K562 (cell line): ENCODE results near the gene VWA8. TPM values are rescaled to one million over a fixed set of nuclear protein-coding genes. Genes with fewer than 3 reads are reported as not detected.

Experiments used
- BHLHE40 ChIP-seq: IDR thresholded peaks from 2 replicates; pipeline ENCODE4 v1.6.1; 2011; ENCODE audit warnings: low read length, improper control_type of control experiment
- CBX2 ChIP-seq: fragments of 200-600 bp; sonication (generic); IDR thresholded peaks from one replicate; pipeline ENCODE4 v1.6.1; 2012; ENCODE audit warnings: mild to moderate bottlenecking, low read length, inconsistent platforms; ENCODE audit not compliant: insufficient read depth, poor library complexity, severe bottlenecking
- CREBBP ChIP-seq: IDR thresholded peaks from one replicate; pipeline ENCODE4 v1.6.1; 2012; ENCODE audit warnings: low read depth, mild to moderate bottlenecking, control low read depth, inconsistent platforms, low read length
- CXXC5 ChIP-seq: fragments of 250-450 bp; sonication (Bioruptor Pico); IDR thresholded peaks from 2 replicates; pipeline ENCODE4 v1.8.0; 2022; ENCODE audit warnings: inconsistent platforms, mild to moderate bottlenecking, moderate library complexity
- ESRRA ChIP-seq: fragments of 450-650 bp; IDR thresholded peaks from 2 replicates; pipeline ENCODE4 v1.6.1; 2014; ENCODE audit warnings: low read depth, mild to moderate bottlenecking, moderate library complexity, borderline replicate concordance
- GABPB1 ChIP-seq: sonication (generic); formaldehyde crosslinking; IDR thresholded peaks from 2 replicates; pipeline ENCODE4 v1.8.0; 2022; ENCODE audit warnings: mild to moderate bottlenecking, missing genetic modification reagents
- KDM5B ChIP-seq: fragments of 200-600 bp; sonication (generic); IDR thresholded peaks from 2 replicates; pipeline ENCODE4 v1.6.1; 2012; ENCODE audit warnings: low read depth, mild to moderate bottlenecking, moderate library complexity, low read length, control low read depth, inconsistent platforms; ENCODE audit not compliant: insufficient replicate concordance
- MCM3 ChIP-seq: fragments of 450-650 bp; IDR thresholded peaks from 2 replicates; pipeline ENCODE4 v1.6.1; 2016
- SMARCA5 ChIP-seq: fragments of 450-650 bp; IDR thresholded peaks from 2 replicates; pipeline ENCODE4 v1.6.1; 2016
- SOX6 ChIP-seq: fragments of 450-650 bp; IDR thresholded peaks from 2 replicates; pipeline ENCODE4 v1.6.1; 2014; ENCODE audit warnings: mild to moderate bottlenecking
- TGIF2 ChIP-seq: sonication (generic); formaldehyde crosslinking; IDR thresholded peaks from 2 replicates; pipeline ENCODE4 v1.8.1; 2022; ENCODE audit warnings: mild to moderate bottlenecking, missing genetic modification reagents, moderate library complexity
- TOE1 ChIP-seq, 2 experiments: fragments of 450-650 bp in 1 of 2; sonication (generic) in 1 of 2; formaldehyde crosslinking in 1 of 2; IDR thresholded peaks; 2 replicates each; pipeline versions ENCODE4 v1.7.1 to v1.8.0; 2016 to 2022; ENCODE audit warnings: borderline replicate concordance in 2 of 2, mild to moderate bottlenecking in 2 of 2, antibody characterized with exemption in 1 of 2, inconsistent platforms in 1 of 2, low read depth in 1 of 2, missing genetic modification reagents in 1 of 2, moderate library complexity in 1 of 2
- XRCC5 ChIP-seq: fragments of 200-400 bp; formaldehyde crosslinking; IDR thresholded peaks from 2 replicates; pipeline ENCODE4 v1.6.1; 2017; ENCODE audit warnings: low read depth, mild to moderate bottlenecking, low read length
- polyA plus RNA-seq, 8 experiments: library from polyadenylated mRNA; depleted of rRNA in 4 of 8; stranded (reverse) in 5 of 8; unstranded in 3 of 8; fragments of >200 nt; fragmentation: Nextera tagmentation in 2 of 8; fragmentation: Illumina TruSeq in 1 of 8; extraction: Ambion mirVana in 2 of 8; extraction: Trizol in 1 of 8; gene quantifications; 2 replicates each; pipeline versions ENCODE4 v1.2.1 to v1.2.3, GENCODE V29; 2011 to 2014; ENCODE audit warnings: inconsistent platforms in 1 of 8, missing spikeins in 1 of 8
- total RNA-seq, 7 experiments: library from RNA; depleted of rRNA in 6 of 7; stranded (reverse); fragments of >200 nt in 6 of 7; fragmentation: Illumina TruSeq in 2 of 7; extraction: Trizol in 2 of 7; gene quantifications; 2 replicates each; pipeline versions ENCODE4 v1.2.1 to v1.2.3, GENCODE V29; 2011 to 2021; ENCODE audit warnings: low replicate concordance in 1 of 7
- TF ChIP-seq, protein P1 (sequence below), 2 experiments: fragments of 450-650 bp in 1 of 2; IDR thresholded peaks; 2 replicates each; pipeline ENCODE4 v1.6.1; 2011 to 2017; ENCODE audit warnings: low read depth in 2 of 2, antibody characterized with exemption in 1 of 2, borderline replicate concordance in 1 of 2, low read length in 1 of 2, mild to moderate bottlenecking in 1 of 2, mixed read lengths in 1 of 2; ENCODE audit not compliant: control insufficient read depth in 1 of 2
- TF ChIP-seq, protein P2 (sequence below): fragments of 450-650 bp; IDR thresholded peaks from 2 replicates; pipeline ENCODE4 v1.6.1; 2016; ENCODE audit warnings: borderline replicate concordance
- TF ChIP-seq, protein P3 (sequence below): fragments of 450-650 bp; IDR thresholded peaks from 2 replicates; pipeline ENCODE4 v1.6.1; 2016; ENCODE audit warnings: missing biosample characterization, missing genetic modification characterization
- TF ChIP-seq, protein P4 (sequence below): fragments of 250-450 bp; sonication (Bioruptor Pico); IDR thresholded peaks from 2 replicates; pipeline ENCODE4 v1.8.0; 2022; ENCODE audit warnings: inconsistent platforms, mild to moderate bottlenecking, moderate library complexity, borderline replicate concordance
- TF ChIP-seq, protein P5 (sequence below): sonication (generic); formaldehyde crosslinking; IDR thresholded peaks from 2 replicates; pipeline ENCODE4 v1.9.0; 2022; ENCODE audit warnings: mild to moderate bottlenecking, missing genetic modification reagents

Gene VWA8
- total and polyA plus RNA-seq, 9 of the 15 experiments (the other 6 are each of a cell fraction or from before 2014, with no cell fraction given), result 2.1 to 18.5 (median 13.3) TPM

DNA sequence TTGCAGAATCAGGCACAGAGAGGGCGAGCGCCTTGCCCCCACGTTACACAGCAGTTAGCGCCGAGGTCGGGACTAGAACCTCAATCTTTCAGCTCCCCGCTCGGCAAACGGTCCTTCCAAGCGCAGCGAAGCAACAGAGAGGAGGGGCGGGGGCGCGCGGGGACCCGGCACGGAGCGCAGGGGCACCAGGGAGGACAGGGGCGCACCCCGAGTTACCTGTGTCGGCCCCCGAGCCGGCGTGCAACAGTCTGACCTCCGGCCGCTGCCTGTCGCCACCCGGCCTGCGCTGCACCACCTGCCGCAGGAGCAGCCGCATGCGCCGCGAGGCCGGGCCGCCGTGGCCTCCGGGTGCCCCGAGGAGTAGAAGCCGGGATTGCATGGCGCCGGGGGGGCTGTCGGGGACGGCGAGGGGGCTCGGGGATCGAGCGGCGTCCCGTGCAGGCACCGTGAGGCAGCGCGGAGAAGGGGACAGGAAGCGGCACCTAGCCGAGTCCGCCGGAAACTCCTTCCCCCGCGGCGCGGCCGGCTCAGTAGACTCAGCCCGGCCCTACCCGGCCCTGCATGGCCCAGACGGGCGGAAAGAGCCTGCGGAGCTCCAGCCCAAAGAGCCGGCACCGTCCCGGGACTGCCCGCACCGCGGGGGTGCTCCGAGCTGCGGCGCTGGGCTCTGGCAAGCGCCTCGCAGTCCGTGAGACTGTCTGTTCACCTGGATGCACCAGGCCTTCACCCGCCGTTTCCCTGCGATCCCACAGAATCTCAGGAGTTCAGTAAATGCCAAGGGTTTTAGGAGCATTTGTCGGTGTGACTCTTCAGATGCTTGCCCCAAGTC, at the start of gene VWA8 (continued):
- TF ChIP-seq, protein P1, sequence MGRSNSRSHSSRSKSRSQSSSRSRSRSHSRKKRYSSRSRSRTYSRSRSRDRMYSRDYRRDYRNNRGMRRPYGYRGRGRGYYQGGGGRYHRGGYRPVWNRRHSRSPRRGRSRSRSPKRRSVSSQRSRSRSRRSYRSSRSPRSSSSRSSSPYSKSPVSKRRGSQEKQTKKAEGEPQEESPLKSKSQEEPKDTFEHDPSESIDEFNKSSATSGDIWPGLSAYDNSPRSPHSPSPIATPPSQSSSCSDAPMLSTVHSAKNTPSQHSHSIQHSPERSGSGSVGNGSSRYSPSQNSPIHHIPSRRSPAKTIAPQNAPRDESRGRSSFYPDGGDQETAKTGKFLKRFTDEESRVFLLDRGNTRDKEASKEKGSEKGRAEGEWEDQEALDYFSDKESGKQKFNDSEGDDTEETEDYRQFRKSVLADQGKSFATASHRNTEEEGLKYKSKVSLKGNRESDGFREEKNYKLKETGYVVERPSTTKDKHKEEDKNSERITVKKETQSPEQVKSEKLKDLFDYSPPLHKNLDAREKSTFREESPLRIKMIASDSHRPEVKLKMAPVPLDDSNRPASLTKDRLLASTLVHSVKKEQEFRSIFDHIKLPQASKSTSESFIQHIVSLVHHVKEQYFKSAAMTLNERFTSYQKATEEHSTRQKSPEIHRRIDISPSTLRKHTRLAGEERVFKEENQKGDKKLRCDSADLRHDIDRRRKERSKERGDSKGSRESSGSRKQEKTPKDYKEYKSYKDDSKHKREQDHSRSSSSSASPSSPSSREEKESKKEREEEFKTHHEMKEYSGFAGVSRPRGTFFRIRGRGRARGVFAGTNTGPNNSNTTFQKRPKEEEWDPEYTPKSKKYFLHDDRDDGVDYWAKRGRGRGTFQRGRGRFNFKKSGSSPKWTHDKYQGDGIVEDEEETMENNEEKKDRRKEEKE (IDR thresholded peaks at IDR 0.05; ENCODE audit: borderline replicate concordance in 1 of 2, control insufficient read depth in 1 of 2, low read depth in 2 of 2, low read length in 1 of 2), result 0 out of 4 replicates have a peak, but pooled peaks of 1 of the 2 experiments have one; percentile 31
- TF ChIP-seq BHLHE40 (peak; percentile 67), CBX2 (no peak), SMARCA5 (0 out of 2 replicates have a peak, but pooled peaks have one; percentile 44), CXXC5 (peak; percentile 76), GABPB1 (CRISPR knock-in tag) (peak; percentile 97), MCM3 (no peak), XRCC5 (peak; percentile 77; the same call in 1 of the 2 replicates), TOE1 (IDR thresholded peaks at IDR 0.05; ENCODE audit: borderline replicate concordance) (no peak), TOE1 (CRISPR knock-in tag; IDR thresholded peaks at IDR 0.05; ENCODE audit: borderline replicate concordance, low read depth) (no peak), SOX6 (0 out of 2 replicates have a peak, but pooled peaks have one; percentile 16), ESRRA (no peak; the same call in 1 of the 2 replicates), KDM5B (peak; percentile 31), TGIF2 (CRISPR knock-in tag) (no peak; the same call in 1 of the 2 replicates), CREBBP (no peak)
- TF ChIP-seq, protein P2, sequence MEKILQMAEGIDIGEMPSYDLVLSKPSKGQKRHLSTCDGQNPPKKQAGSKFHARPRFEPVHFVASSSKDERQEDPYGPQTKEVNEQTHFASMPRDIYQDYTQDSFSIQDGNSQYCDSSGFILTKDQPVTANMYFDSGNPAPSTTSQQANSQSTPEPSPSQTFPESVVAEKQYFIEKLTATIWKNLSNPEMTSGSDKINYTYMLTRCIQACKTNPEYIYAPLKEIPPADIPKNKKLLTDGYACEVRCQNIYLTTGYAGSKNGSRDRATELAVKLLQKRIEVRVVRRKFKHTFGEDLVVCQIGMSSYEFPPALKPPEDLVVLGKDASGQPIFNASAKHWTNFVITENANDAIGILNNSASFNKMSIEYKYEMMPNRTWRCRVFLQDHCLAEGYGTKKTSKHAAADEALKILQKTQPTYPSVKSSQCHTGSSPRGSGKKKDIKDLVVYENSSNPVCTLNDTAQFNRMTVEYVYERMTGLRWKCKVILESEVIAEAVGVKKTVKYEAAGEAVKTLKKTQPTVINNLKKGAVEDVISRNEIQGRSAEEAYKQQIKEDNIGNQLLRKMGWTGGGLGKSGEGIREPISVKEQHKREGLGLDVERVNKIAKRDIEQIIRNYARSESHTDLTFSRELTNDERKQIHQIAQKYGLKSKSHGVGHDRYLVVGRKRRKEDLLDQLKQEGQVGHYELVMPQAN, result 0 out of 2 replicates have a peak, but pooled peaks have one; percentile 19
- TF ChIP-seq, protein P3, sequence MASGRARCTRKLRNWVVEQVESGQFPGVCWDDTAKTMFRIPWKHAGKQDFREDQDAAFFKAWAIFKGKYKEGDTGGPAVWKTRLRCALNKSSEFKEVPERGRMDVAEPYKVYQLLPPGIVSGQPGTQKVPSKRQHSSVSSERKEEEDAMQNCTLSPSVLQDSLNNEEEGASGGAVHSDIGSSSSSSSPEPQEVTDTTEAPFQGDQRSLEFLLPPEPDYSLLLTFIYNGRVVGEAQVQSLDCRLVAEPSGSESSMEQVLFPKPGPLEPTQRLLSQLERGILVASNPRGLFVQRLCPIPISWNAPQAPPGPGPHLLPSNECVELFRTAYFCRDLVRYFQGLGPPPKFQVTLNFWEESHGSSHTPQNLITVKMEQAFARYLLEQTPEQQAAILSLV (tag), result no peak
- TF ChIP-seq, protein P4, sequence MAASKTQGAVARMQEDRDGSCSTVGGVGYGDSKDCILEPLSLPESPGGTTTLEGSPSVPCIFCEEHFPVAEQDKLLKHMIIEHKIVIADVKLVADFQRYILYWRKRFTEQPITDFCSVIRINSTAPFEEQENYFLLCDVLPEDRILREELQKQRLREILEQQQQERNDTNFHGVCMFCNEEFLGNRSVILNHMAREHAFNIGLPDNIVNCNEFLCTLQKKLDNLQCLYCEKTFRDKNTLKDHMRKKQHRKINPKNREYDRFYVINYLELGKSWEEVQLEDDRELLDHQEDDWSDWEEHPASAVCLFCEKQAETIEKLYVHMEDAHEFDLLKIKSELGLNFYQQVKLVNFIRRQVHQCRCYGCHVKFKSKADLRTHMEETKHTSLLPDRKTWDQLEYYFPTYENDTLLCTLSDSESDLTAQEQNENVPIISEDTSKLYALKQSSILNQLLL (CRISPR knock-in tag), result no peak
- TF ChIP-seq, protein P5, sequence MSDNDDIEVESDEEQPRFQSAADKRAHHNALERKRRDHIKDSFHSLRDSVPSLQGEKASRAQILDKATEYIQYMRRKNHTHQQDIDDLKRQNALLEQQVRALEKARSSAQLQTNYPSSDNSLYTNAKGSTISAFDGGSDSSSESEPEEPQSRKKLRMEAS (CRISPR knock-in tag), result peak; percentile 89
